GM18508 (cell line): ENCODE measurements around the gene OR8B4.
"Not testable (repeated sequence)": the region's sequence is repeated elsewhere in the genome, so short reads cannot be mapped to it uniquely, and the experiment has no call there.

Experiments
- ATAC-seq: cut with Tn5 transposase; IDR thresholded peaks from one replicate; pipeline ENCODE4 v1.9.1; 2021; ENCODE audit warnings: moderate number of reproducible peaks; ENCODE audit not compliant: insufficient read depth, unreplicated experiment

OR8B4 gene

GRCh38 chr11:124415356-124415923, 9.2 kb downstream of the OR8B4 start:
- no peak for ATAC-seq

- ATAC-seq = no peak
Observed at GRCh38 chr11:124409906-124410305, 14.8 kb downstream of the OR8B4 start.

GRCh38 chr11:124405581-124405980, 19.1 kb downstream of the OR8B4 start:
- no peak for ATAC-seq

GRCh38 chr11:124403186-124403585, 21.5 kb downstream of the OR8B4 start:
- not testable (repeated sequence) for ATAC-seq

- no peak for ATAC-seq
Observed at GRCh38 chr11:124402326-124402922, 22.2 kb downstream of the OR8B4 start.

- no peak for ATAC-seq
Observed at GRCh38 chr11:124398924-124399323, 25.7 kb downstream of the OR8B4 start, which contains the start of gene OR8B3. Gene OR8B3, minus strand, starts transcription at chr11:124399024. Its CDS starts 1,673 bp downstream, at chr11:124397351.

GRCh38 chr11:124396847-124397246, 27.8 kb downstream of the OR8B4 start:
- not testable (repeated sequence) for ATAC-seq

GRCh38 chr11:124394408-124394807, 30.3 kb downstream of the OR8B4 start:
- no peak for ATAC-seq

- no peak for ATAC-seq
Observed at GRCh38 chr11:124384399-124384798, 40.3 kb downstream of the OR8B4 start, which contains the start of gene OR8B2. Gene OR8B2, minus strand, starts transcription at chr11:124384499. Its CDS starts 1,156 bp downstream, at chr11:124383343.

GRCh38 chr11:124382857-124383256, 41.8 kb downstream of the OR8B4 start:
- not testable (repeated sequence) for ATAC-seq

GRCh38 chr11:124380585-124380984, 44.1 kb downstream of the OR8B4 start:
- no peak for ATAC-seq

GRCh38 chr11:124376280-124376679, 48.4 kb downstream of the OR8B4 start:
- no peak for ATAC-seq
